Progenitor cell of endocrine pancreas (in vitro differentiated cells): ENCODE measurements around the gene IFTAP. TPM values are rescaled to one million over a fixed set of nuclear protein-coding genes. Genes with fewer than 3 reads are reported as not detected.
"Not testable (repeated sequence)": the region's sequence is repeated elsewhere in the genome, so short reads cannot be mapped to it uniquely, and the experiment has no call there.

ENCODE experiments used
- DNase-seq: peaks from one replicate; pipeline ENCODE4 v3.0.0; 2021; ENCODE audit warnings: low spot score; ENCODE audit not compliant: unreplicated experiment
- H3K27ac Mint-ChIP-seq: 2 replicates; pipeline ENCODE4 v1.8.0; 2021; ENCODE audit warnings: mild to moderate bottlenecking, moderate library complexity, mixed read lengths
- H3K27me3 Mint-ChIP-seq: 2 replicates; pipeline ENCODE4 v1.8.0; 2021; ENCODE audit warnings: mixed read lengths
- H3K36me3 Mint-ChIP-seq: 2 replicates; pipeline ENCODE4 v1.8.0; 2022; ENCODE audit warnings: mixed read lengths; ENCODE audit not compliant: insufficient read depth
- H3K4me1 Mint-ChIP-seq: 2 replicates; pipeline ENCODE4 v1.8.0; 2021; ENCODE audit warnings: low read depth, mixed read lengths
- H3K4me3 Mint-ChIP-seq: 2 replicates; pipeline ENCODE4 v1.8.0; 2021; ENCODE audit warnings: low read depth, mild to moderate bottlenecking, moderate library complexity, mixed read lengths
- H3K9me3 Mint-ChIP-seq: 2 replicates; pipeline ENCODE4 v1.8.0; 2021; ENCODE audit warnings: low read depth, mixed read lengths
- total RNA-seq: library from RNA; stranded (reverse); gene quantifications from 2 replicates; pipeline ENCODE4 v1.2.1, GENCODE V29; 2021
- TF ChIP-seq, protein P1 (sequence below): fragments of 200-600 bp; sonication (generic); IDR thresholded peaks from one replicate; pipeline ENCODE4 v1.5.0; 2021; ENCODE audit warnings: antibody characterized with exemption, mild to moderate bottlenecking; ENCODE audit not compliant: unreplicated experiment

Gene IFTAP
- total RNA-seq, 1 donor from 2014 or later = 29.5 TPM

DNA sequence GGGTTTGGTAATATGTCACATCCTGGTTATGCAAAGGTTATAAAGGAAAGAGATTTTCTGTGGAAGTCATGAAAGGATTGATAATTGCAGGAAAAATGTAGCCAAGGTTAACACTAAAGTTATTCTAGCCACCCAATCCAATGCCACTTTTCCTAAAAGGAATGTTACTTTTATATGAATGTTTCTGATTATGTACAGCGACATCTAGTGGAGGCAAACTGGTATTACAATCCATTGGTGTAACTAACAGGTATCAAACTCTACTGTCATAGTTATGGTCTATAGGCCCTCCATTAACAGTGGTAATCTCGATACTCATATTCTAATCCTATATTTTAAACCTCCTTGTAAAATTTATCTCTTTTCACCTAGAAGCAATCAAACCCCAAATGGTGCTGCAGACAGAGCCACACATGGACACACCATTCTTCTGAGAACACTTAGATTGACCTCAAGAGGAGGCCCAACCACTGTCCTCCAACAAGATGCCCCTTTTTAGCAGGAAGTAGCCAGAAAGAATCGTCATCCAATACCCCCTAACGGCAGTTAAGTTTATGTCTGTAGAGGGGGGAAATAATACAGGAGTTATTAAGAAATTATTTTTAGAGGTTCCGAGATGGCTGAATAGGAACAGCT lies 78.6 kb downstream of the IFTAP start:
- Mint-ChIP-seq H3K27me3 (no peaks in the 10 kb centered on the region), H3K4me3 (no peak overlapping the region), H3K4me1 (no peaks in the 10 kb centered on the region), H3K9me3 (peaks cover 28% of the 10 kb centered on the region), H3K36me3 (peaks cover 22% of the 10 kb centered on the region), H3K27ac (no peak overlapping the region)
- TF ChIP-seq, protein P1, sequence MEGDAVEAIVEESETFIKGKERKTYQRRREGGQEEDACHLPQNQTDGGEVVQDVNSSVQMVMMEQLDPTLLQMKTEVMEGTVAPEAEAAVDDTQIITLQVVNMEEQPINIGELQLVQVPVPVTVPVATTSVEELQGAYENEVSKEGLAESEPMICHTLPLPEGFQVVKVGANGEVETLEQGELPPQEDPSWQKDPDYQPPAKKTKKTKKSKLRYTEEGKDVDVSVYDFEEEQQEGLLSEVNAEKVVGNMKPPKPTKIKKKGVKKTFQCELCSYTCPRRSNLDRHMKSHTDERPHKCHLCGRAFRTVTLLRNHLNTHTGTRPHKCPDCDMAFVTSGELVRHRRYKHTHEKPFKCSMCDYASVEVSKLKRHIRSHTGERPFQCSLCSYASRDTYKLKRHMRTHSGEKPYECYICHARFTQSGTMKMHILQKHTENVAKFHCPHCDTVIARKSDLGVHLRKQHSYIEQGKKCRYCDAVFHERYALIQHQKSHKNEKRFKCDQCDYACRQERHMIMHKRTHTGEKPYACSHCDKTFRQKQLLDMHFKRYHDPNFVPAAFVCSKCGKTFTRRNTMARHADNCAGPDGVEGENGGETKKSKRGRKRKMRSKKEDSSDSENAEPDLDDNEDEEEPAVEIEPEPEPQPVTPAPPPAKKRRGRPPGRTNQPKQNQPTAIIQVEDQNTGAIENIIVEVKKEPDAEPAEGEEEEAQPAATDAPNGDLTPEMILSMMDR = peak; percentile 70
- no peak for DNase-seq

DNA sequence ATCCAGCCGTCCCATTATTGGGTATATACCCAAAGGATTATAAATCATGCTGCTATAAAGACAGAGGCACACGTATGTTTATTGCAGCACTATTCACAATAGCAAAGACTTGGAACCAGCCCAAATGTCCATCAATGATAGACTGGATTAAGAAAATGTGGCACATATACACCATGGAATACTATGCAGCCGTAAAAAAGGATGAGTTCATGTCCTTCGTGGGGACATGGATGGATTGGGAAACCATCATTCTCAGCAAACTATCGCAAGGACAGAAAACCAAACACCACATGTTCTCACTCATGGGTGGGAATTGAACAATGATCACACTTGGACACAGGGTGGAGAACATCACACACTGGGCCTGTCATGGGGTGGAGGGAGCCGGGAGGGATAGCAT lies 85.2 kb downstream of the IFTAP start:
- not testable (repeated sequence) for DNase-seq, H3K27me3 Mint-ChIP-seq, H3K4me1 Mint-ChIP-seq, H3K4me3 Mint-ChIP-seq, H3K27ac Mint-ChIP-seq
- peaks cover 14% of the 10 kb centered on the region for H3K36me3 Mint-ChIP-seq
- peaks cover 26% of the 10 kb centered on the region for H3K9me3 Mint-ChIP-seq

DNA sequence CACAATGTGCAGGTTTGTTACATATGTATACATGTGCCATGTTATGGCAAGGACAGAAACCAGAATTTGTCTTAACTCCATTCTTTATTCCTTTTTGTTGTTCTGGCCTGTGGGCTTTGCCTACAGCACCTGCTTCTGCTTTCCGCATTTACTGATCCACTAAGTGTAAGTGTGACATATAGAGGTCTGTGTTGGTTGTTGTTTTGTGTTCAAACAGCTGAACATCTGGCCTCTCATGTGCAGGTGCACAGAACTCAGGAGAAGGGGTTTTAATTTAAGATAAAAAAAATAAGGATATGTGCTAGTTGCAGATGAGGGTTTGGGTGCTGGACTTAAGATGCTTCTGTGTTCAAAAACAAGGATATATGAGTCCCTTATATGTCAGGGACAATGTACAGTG lies 89.5 kb downstream of the IFTAP start:
- no peak for DNase-seq
- Mint-ChIP-seq H3K4me3 (no peak overlapping the region), H3K4me1 (peaks cover 4% of the 10 kb centered on the region), H3K27ac (no peak overlapping the region), H3K36me3 (peaks cover 2% of the 10 kb centered on the region), H3K27me3 (peaks cover 2% of the 10 kb centered on the region), H3K9me3 (peaks cover 3% of the 10 kb centered on the region)
- TF ChIP-seq, protein P1 = no peak

DNA sequence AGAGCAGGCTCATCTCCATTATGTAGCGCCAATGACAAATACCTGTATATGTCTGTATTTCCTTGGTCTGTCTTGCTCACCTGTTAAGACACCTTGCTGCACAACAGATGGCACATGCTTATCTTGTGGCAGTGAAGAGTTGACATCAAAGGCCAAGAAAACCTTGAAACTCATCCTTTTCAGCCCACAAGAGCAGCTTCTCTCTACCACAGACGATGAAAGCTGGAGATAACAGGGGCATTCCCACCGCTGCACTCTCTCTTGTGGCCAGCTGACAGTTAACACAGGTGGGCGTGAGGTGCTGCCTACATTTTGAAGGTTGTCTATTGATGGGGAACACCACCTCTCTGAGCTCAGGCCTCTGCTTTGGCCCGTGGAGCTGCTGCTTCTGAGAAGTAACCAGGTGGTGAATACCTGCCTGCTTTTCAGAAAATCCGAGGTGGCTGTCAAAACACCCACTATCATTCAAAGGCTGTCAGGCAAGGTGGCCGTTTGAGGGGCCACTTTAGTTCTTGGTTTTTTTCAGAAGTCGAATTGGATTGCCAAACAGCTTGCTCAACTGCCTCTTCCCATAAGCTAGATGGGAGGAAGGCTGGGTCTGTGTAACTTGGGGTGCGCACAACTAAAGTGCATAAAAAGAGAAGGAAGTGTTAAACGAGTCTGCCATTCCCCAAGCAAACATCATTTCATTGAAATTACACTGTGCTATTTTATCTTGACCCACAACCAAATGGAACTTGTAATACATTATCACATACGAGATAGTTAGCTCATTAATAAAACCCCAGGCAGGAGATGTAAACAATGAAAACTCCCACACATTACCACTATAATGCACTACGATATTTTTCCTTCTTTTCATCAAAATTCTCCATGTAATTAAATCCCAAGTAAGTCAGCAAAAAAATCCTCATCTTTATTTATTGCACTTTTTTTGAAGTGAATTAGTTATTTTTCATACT lies 90.8 kb downstream of the IFTAP start:
- peaks cover 4% of the 10 kb centered on the region for H3K4me1 Mint-ChIP-seq

DNA sequence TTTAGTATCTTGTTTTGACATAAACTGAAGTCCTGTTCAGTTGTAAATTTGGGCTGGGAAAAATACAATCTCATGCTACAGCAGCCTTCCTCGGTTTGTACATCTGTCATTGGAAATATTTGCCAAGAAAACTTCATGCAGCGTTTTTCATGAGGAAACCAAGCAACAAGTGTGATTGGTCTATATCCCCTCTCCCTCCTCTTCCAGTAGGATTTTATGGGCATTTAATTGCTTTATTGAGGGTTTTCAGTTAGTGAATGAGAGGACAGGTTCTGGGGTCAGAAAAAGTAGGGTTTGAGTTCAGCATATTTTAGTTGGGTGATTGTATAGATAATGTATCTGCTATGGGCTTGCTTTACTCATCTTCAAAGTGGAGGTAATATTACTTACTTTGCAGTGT lies 93.8 kb downstream of the IFTAP start:
- H3K36me3 Mint-ChIP-seq = no peaks in the 10 kb centered on the region
- no peak for DNase-seq
- H3K27ac Mint-ChIP-seq = no peak overlapping the region
- TF ChIP-seq, protein P1 = no peak
- H3K27me3 Mint-ChIP-seq = peaks cover 4% of the 10 kb centered on the region
- H3K4me1 Mint-ChIP-seq = peaks cover 4% of the 10 kb centered on the region
- H3K9me3 Mint-ChIP-seq = no peaks in the 10 kb centered on the region
- no peak overlapping the region for H3K4me3 Mint-ChIP-seq

More for the DNA sequence above, 90.8 kb downstream of the IFTAP start:
- TF ChIP-seq, protein P1 = no peak
- Mint-ChIP-seq H3K27me3 (peaks cover 4% of the 10 kb centered on the region), H3K36me3 (peaks cover 2% of the 10 kb centered on the region), H3K4me3 (no peak overlapping the region), H3K27ac (no peak overlapping the region), H3K9me3 (peaks cover 3% of the 10 kb centered on the region)
- DNase-seq = no peak
